Measurements from ENCODE around the gene CABP4.

- no peak for TF ChIP-seq CTCF (IDR thresholded peaks at IDR 0.05)
- TF ChIP-seq ZFX (IDR thresholded peaks at IDR 0.05; ENCODE audit: borderline replicate concordance) = no peak
Observed at GRCh38 chr11:67504950-67505581, 49.9 kb downstream of the CABP4 start, which contains the start of gene PITPNM1.
